ENCODE measurements around the gene PDIK1L. TPM values are rescaled to one million over a fixed set of nuclear protein-coding genes. Genes with fewer than 3 reads are reported as not detected.

Gene PDIK1L
- total and polyA plus RNA-seq, 9 of the 15 experiments (the other 6 are each of a cell fraction or from before 2014, with no cell fraction given), result 12.8 to 30.2 (median 21.5) TPM

DNA sequence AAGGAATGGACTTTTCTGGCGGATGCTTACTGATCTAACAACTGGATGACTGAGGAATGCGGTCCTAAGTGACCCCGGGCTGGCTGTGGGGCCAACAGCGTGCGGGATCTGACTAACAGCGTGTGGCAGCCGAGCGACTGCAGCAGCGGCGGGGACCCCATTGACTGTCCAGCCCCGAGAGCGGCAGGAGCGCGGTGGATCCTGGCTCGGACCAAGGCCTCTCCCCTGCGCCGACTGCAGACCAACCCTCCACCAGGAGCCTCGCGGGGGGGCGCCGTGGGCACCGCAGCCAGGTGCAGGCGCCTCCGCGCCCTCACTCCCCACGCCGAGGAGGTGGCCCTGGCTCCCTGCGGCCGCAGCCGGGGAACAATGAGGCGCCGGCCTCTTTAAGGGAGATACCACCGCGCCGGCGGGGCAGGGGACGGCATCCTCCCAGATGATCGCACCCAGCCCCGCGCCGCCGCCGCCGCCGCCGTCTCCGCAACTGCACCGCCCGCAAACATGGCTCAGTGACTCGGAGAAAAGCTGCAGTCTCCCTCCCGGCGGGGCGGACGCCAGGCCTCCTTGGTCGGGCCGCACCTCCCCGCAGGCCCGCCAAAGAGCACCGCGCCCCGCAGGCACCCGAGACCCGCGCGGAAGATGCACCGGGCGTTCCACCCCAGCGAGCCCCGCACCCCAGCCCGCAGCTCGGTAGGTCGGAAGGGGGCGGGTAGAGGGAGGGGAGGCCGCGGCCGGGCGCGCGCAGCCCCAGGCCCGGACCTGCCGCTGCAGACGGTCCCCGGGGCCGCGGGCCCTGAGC, 694 bp upstream of the PDIK1L start:
- H3K9me3 ChIP-seq (replicated peaks; ENCODE audit: control insufficient read depth, insufficient read depth, low read depth, low read length), result no peaks in the 10 kb centered on the region
- no peaks in the 10 kb centered on the region for H4K20me1 ChIP-seq (replicated peaks; ENCODE audit: control insufficient read depth, insufficient read depth, low read length)
- H3K27ac ChIP-seq (ENCODE audit: extremely low read depth, low read depth, low read length), result peak overlapping the region; percentile 92
- peaks cover 56% of the 10 kb centered on the region for H3K79me2 ChIP-seq (ENCODE audit: control insufficient read depth, insufficient read depth, low read length)
- intact Hi-C loops (cut with micrococcal nuclease), result loop anchor here (1.0 to 5.0 kb wide), 3 partner anchors 15 to 211 kb away; no protein-coding TSS in a partner anchor
- ATAC-seq (peak; percentile 82), FAIRE-seq (no peak), DNase-seq (ENCODE audit: extremely low read depth in 1 of 4, low spot score in 3 of 4) (peak; percentile 90 to 92 (median 90))
- CTCF ChIA-PET (ENCODE audit: low intra/inter-chr PET ratio), result interaction anchor here (0.5 to 1.6 kb wide), 3 partner anchors 11 to 74 kb away, joined by 3 to 7 read pairs (median 3); no protein-coding TSS in a partner anchor
- H3K9ac ChIP-seq (ENCODE audit: insufficient read depth in 1 of 2, low read depth in 2 of 2, low read length in 2 of 2), result peak overlapping the region; percentile 86 to 98
- no peaks in the 10 kb centered on the region for H3K9me1 ChIP-seq (ENCODE audit: control insufficient read depth, insufficient read depth, low read length)
- H3K4me1 ChIP-seq (replicated peaks in 1 of 2; ENCODE audit: control insufficient read depth in 2 of 2, insufficient read depth in 2 of 2, low read length in 2 of 2), result peaks cover 13 to 29% of the 10 kb centered on the region in 2 experiments
- under 1% methylated on average over 46 of the region's 85 CpGs for WGBS (ENCODE audit: insufficient coverage, low coverage, missing lambda C conversion rate)
- no TSS peak for BruUV-seq (replicated peaks)
- H3K4me2 ChIP-seq (ENCODE audit: insufficient read depth, low read length), result peak overlapping the region; percentile 99
- peak overlapping the region; percentile 80 for H2AFZ ChIP-seq (ENCODE audit: low read depth, low read length)
- POLR2A ChIA-PET, result interaction anchor here (0.6 to 8.2 kb wide), 13 partner anchors 9 to 207 kb away, joined by 3 to 107 read pairs (median 3); no protein-coding TSS in a partner anchor
- peaks cover 23% of the 10 kb centered on the region for H3K36me3 ChIP-seq (ENCODE audit: control insufficient read depth, insufficient read depth, low read length)
- in situ Hi-C loops (cut with MboI), result no loop called here
- H3K4me3 ChIP-seq, result peak overlapping the region; percentile 94
- no peaks in the 10 kb centered on the region for H3K27me3 ChIP-seq (ENCODE audit: control insufficient read depth in 2 of 2, insufficient read depth in 2 of 2, low read length in 2 of 2)
- no peak for TF ChIP-seq TEAD2 (tag; IDR thresholded peaks at IDR 0.05)
- no peak for TF ChIP-seq ETV6 (IDR thresholded peaks at IDR 0.05; ENCODE audit: borderline replicate concordance in 1 of 2, low read depth in 2 of 2, low read length in 1 of 2)
- no peak for TF ChIP-seq ETV6 (CRISPR knock-in tag; IDR thresholded peaks at IDR 0.05; ENCODE audit: borderline replicate concordance)
- no peak for TF ChIP-seq ZNF239 (CRISPR knock-in tag; IDR thresholded peaks at IDR 0.05)
- no peak for TF ChIP-seq ARID2 (IDR thresholded peaks at IDR 0.05)
- TF ChIP-seq, protein P1, sequence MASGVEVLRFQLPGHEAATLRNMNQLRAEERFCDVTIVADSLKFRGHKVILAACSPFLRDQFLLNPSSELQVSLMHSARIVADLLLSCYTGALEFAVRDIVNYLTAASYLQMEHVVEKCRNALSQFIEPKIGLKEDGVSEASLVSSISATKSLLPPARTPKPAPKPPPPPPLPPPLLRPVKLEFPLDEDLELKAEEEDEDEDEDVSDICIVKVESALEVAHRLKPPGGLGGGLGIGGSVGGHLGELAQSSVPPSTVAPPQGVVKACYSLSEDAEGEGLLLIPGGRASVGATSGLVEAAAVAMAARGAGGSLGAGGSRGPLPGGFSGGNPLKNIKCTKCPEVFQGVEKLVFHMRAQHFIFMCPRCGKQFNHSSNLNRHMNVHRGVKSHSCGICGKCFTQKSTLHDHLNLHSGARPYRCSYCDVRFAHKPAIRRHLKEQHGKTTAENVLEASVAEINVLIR (CRISPR knock-in tag; IDR thresholded peaks at IDR 0.05), result no peak
- TF ChIP-seq MECOM (CRISPR knock-in tag; IDR thresholded peaks at IDR 0.05), result no peak
- TF ChIP-seq, protein P2, sequence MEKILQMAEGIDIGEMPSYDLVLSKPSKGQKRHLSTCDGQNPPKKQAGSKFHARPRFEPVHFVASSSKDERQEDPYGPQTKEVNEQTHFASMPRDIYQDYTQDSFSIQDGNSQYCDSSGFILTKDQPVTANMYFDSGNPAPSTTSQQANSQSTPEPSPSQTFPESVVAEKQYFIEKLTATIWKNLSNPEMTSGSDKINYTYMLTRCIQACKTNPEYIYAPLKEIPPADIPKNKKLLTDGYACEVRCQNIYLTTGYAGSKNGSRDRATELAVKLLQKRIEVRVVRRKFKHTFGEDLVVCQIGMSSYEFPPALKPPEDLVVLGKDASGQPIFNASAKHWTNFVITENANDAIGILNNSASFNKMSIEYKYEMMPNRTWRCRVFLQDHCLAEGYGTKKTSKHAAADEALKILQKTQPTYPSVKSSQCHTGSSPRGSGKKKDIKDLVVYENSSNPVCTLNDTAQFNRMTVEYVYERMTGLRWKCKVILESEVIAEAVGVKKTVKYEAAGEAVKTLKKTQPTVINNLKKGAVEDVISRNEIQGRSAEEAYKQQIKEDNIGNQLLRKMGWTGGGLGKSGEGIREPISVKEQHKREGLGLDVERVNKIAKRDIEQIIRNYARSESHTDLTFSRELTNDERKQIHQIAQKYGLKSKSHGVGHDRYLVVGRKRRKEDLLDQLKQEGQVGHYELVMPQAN (IDR thresholded peaks at IDR 0.05; ENCODE audit: borderline replicate concordance), result peak; percentile 47; the same call in 1 of the 2 replicates
- TF ChIP-seq ZNF512 (tag; IDR thresholded peaks at IDR 0.05), result no peak
- no peak for TF ChIP-seq JUN (IDR thresholded peaks at IDR 0.05; ENCODE audit: borderline replicate concordance, low read depth, low read length)
- no peak for TF ChIP-seq JUN (CRISPR knock-in tag; IDR thresholded peaks at IDR 0.05; ENCODE audit: borderline replicate concordance)
- TF ChIP-seq ZNF830 (CRISPR knock-in tag; IDR thresholded peaks at IDR 0.05), result no peak
- peak; percentile 77; the same call in 1 of the 2 replicates for TF ChIP-seq HOXB6 (CRISPR knock-in tag; IDR thresholded peaks at IDR 0.05; ENCODE audit: borderline replicate concordance)
- TF ChIP-seq CBFA2T3 (IDR thresholded peaks at IDR 0.05), result peak; percentile 9; the same call in 1 of the 2 replicates
- TF ChIP-seq RBBP5 (IDR thresholded peaks at IDR 0.05; ENCODE audit: borderline replicate concordance, insufficient read depth, low read length, poor library complexity, severe bottlenecking), result peak; percentile 87
